ENCODE results near the gene ITGAX. TPM values are rescaled to one million over a fixed set of nuclear protein-coding genes. Genes with fewer than 3 reads are reported as not detected.

Gene ITGAX
- total RNA-seq, 1 experiment from 2014 or later, result not detected

DNA sequence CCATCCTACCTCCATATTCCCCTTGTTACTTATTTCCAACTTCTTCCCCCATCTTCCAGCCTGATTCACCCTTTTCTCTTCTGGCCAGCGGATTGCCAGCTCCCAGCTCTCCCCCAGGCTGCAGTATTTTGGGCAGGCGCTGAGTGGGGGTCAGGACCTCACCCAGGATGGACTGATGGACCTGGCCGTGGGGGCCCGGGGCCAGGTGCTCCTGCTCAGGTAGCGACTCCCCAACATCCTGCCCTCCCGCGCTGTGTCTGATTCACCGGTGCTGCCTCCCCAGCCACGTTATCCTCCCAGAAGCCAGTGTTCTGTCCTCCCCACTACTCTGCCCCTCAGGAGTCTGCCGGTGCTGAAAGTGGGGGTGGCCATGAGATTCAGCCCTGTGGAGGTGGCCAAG, 57.8 kb downstream of the ITGAX start:
- no TSS peak for BruUV-seq (replicated peaks)
- ChIA-PET POLR2A (ENCODE audit: unreplicated experiment) (no interaction called here), CTCF (no interaction called here)
- no peaks in the 10 kb centered on the region for H3K36me3 ChIP-seq (ENCODE audit: low read depth, low read length)
- H3K9me3 ChIP-seq (ENCODE audit: low read length), result no peaks in the 10 kb centered on the region
- no peaks in the 10 kb centered on the region for H3K4me1 ChIP-seq (ENCODE audit: insufficient read depth, low read length)
- no peaks in the 10 kb centered on the region for H3K79me2 ChIP-seq (ENCODE audit: low read length)
- no peak overlapping the region for H3K27ac ChIP-seq (ENCODE audit: low read length)
- TF ChIP-seq, protein P1, sequence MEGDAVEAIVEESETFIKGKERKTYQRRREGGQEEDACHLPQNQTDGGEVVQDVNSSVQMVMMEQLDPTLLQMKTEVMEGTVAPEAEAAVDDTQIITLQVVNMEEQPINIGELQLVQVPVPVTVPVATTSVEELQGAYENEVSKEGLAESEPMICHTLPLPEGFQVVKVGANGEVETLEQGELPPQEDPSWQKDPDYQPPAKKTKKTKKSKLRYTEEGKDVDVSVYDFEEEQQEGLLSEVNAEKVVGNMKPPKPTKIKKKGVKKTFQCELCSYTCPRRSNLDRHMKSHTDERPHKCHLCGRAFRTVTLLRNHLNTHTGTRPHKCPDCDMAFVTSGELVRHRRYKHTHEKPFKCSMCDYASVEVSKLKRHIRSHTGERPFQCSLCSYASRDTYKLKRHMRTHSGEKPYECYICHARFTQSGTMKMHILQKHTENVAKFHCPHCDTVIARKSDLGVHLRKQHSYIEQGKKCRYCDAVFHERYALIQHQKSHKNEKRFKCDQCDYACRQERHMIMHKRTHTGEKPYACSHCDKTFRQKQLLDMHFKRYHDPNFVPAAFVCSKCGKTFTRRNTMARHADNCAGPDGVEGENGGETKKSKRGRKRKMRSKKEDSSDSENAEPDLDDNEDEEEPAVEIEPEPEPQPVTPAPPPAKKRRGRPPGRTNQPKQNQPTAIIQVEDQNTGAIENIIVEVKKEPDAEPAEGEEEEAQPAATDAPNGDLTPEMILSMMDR (conservative IDR thresholded peaks at IDR 0.05; ENCODE audit: low read depth, low read length), result no peak
- no peak for ATAC-seq
- no peak overlapping the region for H3K4me2 ChIP-seq (ENCODE audit: low read length)
- no peaks in the 10 kb centered on the region; the same call in 1 of the 2 replicates for H3K27me3 ChIP-seq (ENCODE audit: low read length)
- no peak for DNase-seq
- no peaks in the 10 kb centered on the region for H3K9me2 ChIP-seq (replicated peaks; ENCODE audit: low read length)
- H3F3A ChIP-seq (ENCODE audit: low read length, unreplicated experiment), result no peaks in the 10 kb centered on the region
- H3K4me3 ChIP-seq (ENCODE audit: low read length), result no peak overlapping the region
- intact Hi-C loops (cut with micrococcal nuclease), result no loop called here
- H4K20me1 ChIP-seq (ENCODE audit: low read length), result no peaks in the 10 kb centered on the region
- no peak overlapping the region for H2AFZ ChIP-seq (ENCODE audit: low read length)
- no peak overlapping the region for H3K9ac ChIP-seq (ENCODE audit: low read length)

DNA sequence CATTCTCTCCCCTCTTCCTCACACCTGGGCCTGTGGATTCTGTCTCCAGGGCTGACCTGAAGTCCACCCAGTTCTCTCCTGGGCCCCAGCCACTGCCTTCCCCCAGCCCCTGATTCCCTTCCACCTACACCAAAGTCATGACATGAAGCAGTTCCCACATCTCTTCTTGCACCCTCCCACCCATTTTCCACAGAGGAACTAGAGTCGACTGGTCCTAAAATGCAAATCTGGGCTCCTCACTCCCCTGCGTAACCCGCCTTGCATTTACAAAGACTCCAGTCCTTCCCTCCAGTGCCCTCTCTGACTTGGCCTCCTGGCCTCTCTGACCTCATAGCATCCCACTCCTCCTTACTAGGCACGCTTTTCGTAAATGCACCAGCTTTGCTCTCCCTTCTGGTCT, 58.4 kb downstream of the ITGAX start:
- CTCF ChIA-PET, result no interaction called here
- intact Hi-C loops (cut with micrococcal nuclease), result no loop called here
- no peak overlapping the region for H2AFZ ChIP-seq (ENCODE audit: low read length)

DNA sequence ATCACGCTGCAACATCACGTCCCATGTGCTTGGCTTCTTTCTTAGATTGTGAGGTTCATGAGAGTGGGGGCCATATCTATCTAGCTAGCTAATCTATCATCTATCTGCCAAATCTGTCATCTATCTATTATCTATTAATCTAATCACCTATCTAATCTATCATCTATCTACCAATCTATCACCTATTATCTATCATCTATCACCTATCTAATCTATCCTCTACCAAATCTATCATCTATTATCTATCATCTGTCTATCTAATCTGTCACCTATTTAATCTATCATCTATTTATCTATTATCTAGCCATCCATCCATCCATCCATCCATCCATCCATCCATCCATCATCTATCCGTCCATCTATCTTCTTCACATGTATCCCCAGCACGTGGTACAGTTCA, 59.0 kb downstream of the ITGAX start:
- no peak overlapping the region for H3K27ac ChIP-seq (ENCODE audit: low read length)
- no peak for TF ChIP-seq EZH2 (IDR thresholded peaks at IDR 0.05; ENCODE audit: low read length, unreplicated experiment)
- TF ChIP-seq EZH2phosphoT487 (IDR thresholded peaks at IDR 0.05; ENCODE audit: borderline replicate concordance, low read length), result no peak
- TF ChIP-seq, protein P1 (conservative IDR thresholded peaks at IDR 0.05; ENCODE audit: low read depth, low read length), result no peak
- no peaks in the 10 kb centered on the region for H3K36me3 ChIP-seq (ENCODE audit: low read depth, low read length)
- H3K4me2 ChIP-seq (ENCODE audit: low read length), result no peak overlapping the region
- H3K9me2 ChIP-seq (replicated peaks; ENCODE audit: low read length), result no peaks in the 10 kb centered on the region
- no peak for ATAC-seq
- no peak overlapping the region for H3K4me3 ChIP-seq (ENCODE audit: low read length)
- no peaks in the 10 kb centered on the region for H3F3A ChIP-seq (ENCODE audit: low read length, unreplicated experiment)
- H3K9ac ChIP-seq (ENCODE audit: low read length), result no peak overlapping the region
- POLR2A ChIA-PET (ENCODE audit: unreplicated experiment), result no interaction called here
- intact Hi-C loops (cut with micrococcal nuclease), result no loop called here
- no peak overlapping the region for H2AFZ ChIP-seq (ENCODE audit: low read length)
- no peaks in the 10 kb centered on the region for H3K9me3 ChIP-seq (ENCODE audit: low read length)
- no TSS peak for BruUV-seq (replicated peaks)
- no peaks in the 10 kb centered on the region; the same call in 1 of the 2 replicates for H3K27me3 ChIP-seq (ENCODE audit: low read length)
- H4K20me1 ChIP-seq (ENCODE audit: low read length), result no peaks in the 10 kb centered on the region
- CTCF ChIA-PET, result no interaction called here
- H3K4me1 ChIP-seq (ENCODE audit: insufficient read depth, low read length), result no peaks in the 10 kb centered on the region
- no peaks in the 10 kb centered on the region for H3K79me2 ChIP-seq (ENCODE audit: low read length)
- DNase-seq, result no peak

More for the DNA sequence above, 58.4 kb downstream of the ITGAX start:
- POLR2A ChIA-PET (ENCODE audit: unreplicated experiment), result no interaction called here
- BruUV-seq (replicated peaks), result no TSS peak
- no peaks in the 10 kb centered on the region; the same call in 1 of the 2 replicates for H3K27me3 ChIP-seq (ENCODE audit: low read length)
- no peaks in the 10 kb centered on the region for H3K36me3 ChIP-seq (ENCODE audit: low read depth, low read length)
- H3K9me3 ChIP-seq (ENCODE audit: low read length), result no peaks in the 10 kb centered on the region
- H3K79me2 ChIP-seq (ENCODE audit: low read length), result no peaks in the 10 kb centered on the region
- DNase-seq (no peak), ATAC-seq (no peak)
- no peak overlapping the region for H3K9ac ChIP-seq (ENCODE audit: low read length)
- H3K4me3 ChIP-seq (ENCODE audit: low read length), result no peak overlapping the region
- H3F3A ChIP-seq (ENCODE audit: low read length, unreplicated experiment), result no peaks in the 10 kb centered on the region
- H3K4me2 ChIP-seq (ENCODE audit: low read length), result no peak overlapping the region
- H3K27ac ChIP-seq (ENCODE audit: low read length), result no peak overlapping the region
- H4K20me1 ChIP-seq (ENCODE audit: low read length), result no peaks in the 10 kb centered on the region
- no peaks in the 10 kb centered on the region for H3K9me2 ChIP-seq (replicated peaks; ENCODE audit: low read length)
- TF ChIP-seq, protein P1 (conservative IDR thresholded peaks at IDR 0.05; ENCODE audit: low read depth, low read length), result no peak
- TF ChIP-seq EZH2phosphoT487 (IDR thresholded peaks at IDR 0.05; ENCODE audit: borderline replicate concordance, low read length) (no peak), EZH2 (IDR thresholded peaks at IDR 0.05; ENCODE audit: low read length, unreplicated experiment) (no peak)
- no peaks in the 10 kb centered on the region for H3K4me1 ChIP-seq (ENCODE audit: insufficient read depth, low read length)
